ENCODE results near the gene C1QC. TPM values are rescaled to one million over a fixed set of nuclear protein-coding genes. Genes with fewer than 3 reads are reported as not detected.

The C1QC gene
- total and polyA plus RNA-seq, 7 donors: 47.9 to 579 (median 198) TPM

DNA sequence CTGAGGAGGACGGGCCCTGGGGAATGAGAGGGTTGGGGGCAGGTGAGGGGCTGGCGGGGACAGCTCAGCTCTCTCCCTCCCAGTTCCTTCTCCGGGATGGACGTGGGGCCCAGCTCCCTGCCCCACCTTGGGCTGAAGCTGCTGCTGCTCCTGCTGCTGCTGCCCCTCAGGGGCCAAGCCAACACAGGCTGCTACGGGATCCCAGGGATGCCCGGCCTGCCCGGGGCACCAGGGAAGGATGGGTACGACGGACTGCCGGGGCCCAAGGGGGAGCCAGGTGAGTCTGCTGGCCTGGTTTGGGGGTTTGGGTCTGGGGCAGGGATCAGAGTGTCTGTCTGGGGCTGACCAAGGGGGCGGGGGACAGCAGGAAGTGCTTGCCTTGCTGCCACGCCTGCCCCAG, 495 bp downstream of the C1QC start:
- peak overlapping the region; percentile 25 to 50 (median 40) for H3K27ac ChIP-seq
- H3K4me3 ChIP-seq: peak overlapping the region in 3 of 4 donors; percentile 10 to 43 (median 30)
- DNase-seq: no peak
- no peaks in the 10 kb centered on the region for H3K36me3 ChIP-seq
- H3K9me3 ChIP-seq: no peaks in the 10 kb centered on the region
- WGBS, 2 donors: 71 to 84% methylated on average over 12 of the region's 12 CpGs
- H3K27me3 ChIP-seq: peaks cover 0 to under 1% (median 0%) of the 10 kb centered on the region in 3 donors
- H3K4me1 ChIP-seq: peaks cover 0 to 8% (median 0%) of the 10 kb centered on the region in 4 donors
- TF ChIP-seq POLR2A (IDR thresholded peaks at IDR 0.05): no peak
- no peak for TF ChIP-seq EP300 (IDR thresholded peaks at IDR 0.05)
- no peak for TF ChIP-seq CTCF (IDR thresholded peaks at IDR 0.05)
- no peak for TF ChIP-seq POLR2AphosphoS5 (IDR thresholded peaks at IDR 0.05)
- intact Hi-C loops (cut with DNase I): no loop called here

DNA sequence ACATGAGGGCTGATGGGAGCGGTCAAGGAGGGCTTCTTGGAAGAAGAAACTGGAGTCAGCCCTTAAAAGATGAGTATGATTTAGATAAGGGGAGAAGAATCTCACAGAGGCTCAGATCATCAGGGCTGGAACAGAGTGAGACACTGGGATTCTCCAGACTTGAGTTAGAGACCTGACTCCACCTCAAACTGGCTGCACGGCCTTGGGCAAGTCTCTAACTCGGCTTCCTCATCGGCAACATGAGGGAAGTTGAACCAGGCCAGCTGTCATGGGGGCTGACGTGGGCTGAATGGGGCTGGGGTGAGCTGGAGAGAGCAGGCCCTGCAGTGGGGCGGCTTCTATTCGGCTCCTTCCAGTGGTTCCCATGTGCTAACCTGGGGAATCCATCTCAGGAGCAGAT, 2.5 kb downstream of the C1QC start:
- no peaks in the 10 kb centered on the region for H3K36me3 ChIP-seq
- H3K27ac ChIP-seq: no peak overlapping the region
- intact Hi-C loops (cut with DNase I): no loop called here
- H3K27me3 ChIP-seq: no peaks in the 10 kb centered on the region
- 69 to 79% methylated on average over 7 of the region's 7 CpGs for WGBS, 2 donors
- peak overlapping the region in 2 of 4 donors; percentile 30 to 43 for H3K4me3 ChIP-seq
- no peak for DNase-seq
- TF ChIP-seq POLR2AphosphoS5 (IDR thresholded peaks at IDR 0.05) (no peak), POLR2A (IDR thresholded peaks at IDR 0.05) (no peak), EP300 (IDR thresholded peaks at IDR 0.05) (no peak), CTCF (IDR thresholded peaks at IDR 0.05) (no peak)
- peaks cover 0 to 8% (median 0%) of the 10 kb centered on the region in 4 donors for H3K4me1 ChIP-seq
- H3K9me3 ChIP-seq: no peaks in the 10 kb centered on the region

DNA sequence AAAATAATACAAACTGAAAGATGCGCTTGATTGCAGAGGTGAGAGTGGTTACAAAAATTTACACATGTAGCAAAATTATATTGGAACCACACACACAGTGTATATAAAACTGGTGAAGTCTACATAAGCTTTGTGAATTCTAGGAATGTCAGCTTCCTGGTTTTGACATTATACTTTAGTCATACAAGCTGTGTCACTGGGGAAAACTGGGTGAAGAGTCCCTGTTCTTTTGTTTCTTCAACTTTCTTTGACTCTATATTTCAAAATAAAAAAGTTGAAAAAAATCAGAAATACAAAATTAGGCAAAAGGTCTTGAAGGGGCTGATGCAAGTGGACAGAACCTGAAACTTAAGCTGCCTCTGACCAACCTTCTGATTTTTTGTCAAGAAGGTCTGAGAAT, 3.0 kb downstream of the C1QC start:
- Histone ChIP-seq H3K36me3 (no peaks in the 10 kb centered on the region), H3K9me3 (no peaks in the 10 kb centered on the region), H3K27ac (no peak overlapping the region), H3K4me3 (peak overlapping the region in 1 of 4 donors; percentile 30), H3K4me1 (peaks cover 0 to 8% (median 0%) of the 10 kb centered on the region in 4 donors), H3K27me3 (no peaks in the 10 kb centered on the region)
- intact Hi-C loops (cut with DNase I): no loop called here
- DNase-seq: no peak
- WGBS, 2 donors: 0 to 94% methylated on average over 1 of the region's 1 CpG
- TF ChIP-seq EP300 (IDR thresholded peaks at IDR 0.05): no peak
- TF ChIP-seq POLR2AphosphoS5 (IDR thresholded peaks at IDR 0.05): no peak
- no peak for TF ChIP-seq CTCF (IDR thresholded peaks at IDR 0.05)
- TF ChIP-seq POLR2A (IDR thresholded peaks at IDR 0.05): no peak

DNA sequence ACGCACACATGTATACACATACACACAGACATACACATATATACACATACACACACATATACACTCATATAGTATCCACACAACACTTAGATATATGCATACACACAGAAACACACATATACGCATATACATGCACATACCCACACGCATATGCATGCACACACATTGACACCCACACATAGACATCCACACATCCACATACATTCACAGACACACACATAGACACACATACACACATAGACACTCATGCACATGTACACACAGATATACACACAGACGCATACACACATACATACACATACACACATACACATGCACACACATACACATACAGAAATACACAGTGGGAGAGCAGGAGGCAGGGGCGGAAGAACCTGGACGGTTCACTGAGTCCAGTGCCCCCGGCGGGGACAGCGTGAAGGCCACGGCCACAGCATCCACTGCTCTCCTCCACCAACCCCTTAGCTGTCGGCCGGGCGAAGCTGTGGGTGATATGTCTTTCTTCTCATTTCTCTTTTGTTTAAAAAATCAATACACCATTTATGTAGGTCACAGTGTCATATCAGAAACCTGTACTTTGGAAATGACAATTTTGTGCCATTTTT, 6.8 kb downstream of the C1QC start:
- Histone ChIP-seq H3K9me3 (no peaks in the 10 kb centered on the region), H3K27me3 (peaks cover 0 to 5% (median 0%) of the 10 kb centered on the region in 3 donors), H3K4me1 (no peaks in the 10 kb centered on the region), H3K27ac (no peak overlapping the region), H3K4me3 (no peak overlapping the region), H3K36me3 (no peaks in the 10 kb centered on the region)
- no peak for DNase-seq
- no peak for TF ChIP-seq CTCF (IDR thresholded peaks at IDR 0.05)
- TF ChIP-seq POLR2A (IDR thresholded peaks at IDR 0.05): no peak
- no peak for TF ChIP-seq EP300 (IDR thresholded peaks at IDR 0.05)
- TF ChIP-seq POLR2AphosphoS5 (IDR thresholded peaks at IDR 0.05): no peak
- WGBS, 2 donors: 90 to 94% methylated on average over 13 of the region's 13 CpGs
- intact Hi-C loops (cut with DNase I): no loop called here

Data from sigmoid colon (tissue), 7 donors.